Hypothalamus (tissue), 51 donors: ENCODE results near the gene FCRLA.
"Not testable (repeated sequence)": the region's sequence is repeated elsewhere in the genome, so short reads cannot be mapped to it uniquely, and the experiment has no call there.

ENCODE experiments used
- DNase-seq, 51 donors: peaks; one replicate each; lab custom pipeline; 2025; lab: John Stamatoyannopoulos, UW

FCRLA gene

DNA sequence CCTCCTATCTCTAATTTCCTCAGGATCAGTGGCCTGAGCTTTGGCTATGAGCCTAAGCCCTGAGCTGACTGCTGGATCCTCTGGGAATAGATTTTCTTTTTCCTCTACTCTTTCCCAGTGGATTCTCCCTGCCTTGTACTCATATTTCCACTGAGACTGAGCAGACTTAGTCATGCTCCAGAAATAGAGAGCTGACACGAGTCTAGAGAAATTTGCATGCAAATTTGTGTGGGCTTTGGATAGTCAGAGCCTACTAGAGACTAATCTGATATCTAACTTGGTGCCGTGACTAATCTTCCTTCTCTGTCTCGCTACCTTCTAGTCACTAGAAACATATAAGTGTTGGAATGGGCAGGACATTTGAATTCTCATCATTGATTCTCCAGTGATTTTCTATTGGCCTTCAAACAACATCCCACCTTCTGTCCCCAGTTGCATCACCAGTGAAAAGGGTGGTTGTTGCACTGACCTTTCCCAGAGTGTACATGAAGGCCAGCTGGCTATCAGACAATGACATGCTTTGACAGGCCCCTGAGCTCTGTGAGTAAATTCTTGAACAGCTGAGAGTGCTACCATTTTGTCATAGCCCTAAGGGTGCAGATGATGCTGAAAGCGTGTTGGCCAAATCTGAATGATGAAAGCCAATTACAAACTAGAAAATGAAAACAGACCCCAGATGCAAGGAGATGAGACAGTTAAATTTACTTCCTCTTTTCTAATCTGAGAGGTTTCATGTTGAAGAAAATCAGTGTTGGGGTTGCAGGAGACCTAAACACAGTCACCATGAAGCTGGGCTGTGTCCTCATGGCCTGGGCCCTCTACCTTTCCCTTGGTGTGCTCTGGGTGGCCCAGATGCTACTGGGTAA lies at the start of gene FCRLA:
FCRLA (plus strand) TSS at position 748 of the 866 bp plus-strand sequence; CDS start at position 784, 36 bp downstream.
- DNase-seq, result peak in 3 of 51 donors; percentile 30 to 40 (median 35)

- not testable (repeated sequence) for DNase-seq
These were observed 48.5 kb upstream of the FCRLA start for GRCh38 chr1:161658524-161658923.

DNA sequence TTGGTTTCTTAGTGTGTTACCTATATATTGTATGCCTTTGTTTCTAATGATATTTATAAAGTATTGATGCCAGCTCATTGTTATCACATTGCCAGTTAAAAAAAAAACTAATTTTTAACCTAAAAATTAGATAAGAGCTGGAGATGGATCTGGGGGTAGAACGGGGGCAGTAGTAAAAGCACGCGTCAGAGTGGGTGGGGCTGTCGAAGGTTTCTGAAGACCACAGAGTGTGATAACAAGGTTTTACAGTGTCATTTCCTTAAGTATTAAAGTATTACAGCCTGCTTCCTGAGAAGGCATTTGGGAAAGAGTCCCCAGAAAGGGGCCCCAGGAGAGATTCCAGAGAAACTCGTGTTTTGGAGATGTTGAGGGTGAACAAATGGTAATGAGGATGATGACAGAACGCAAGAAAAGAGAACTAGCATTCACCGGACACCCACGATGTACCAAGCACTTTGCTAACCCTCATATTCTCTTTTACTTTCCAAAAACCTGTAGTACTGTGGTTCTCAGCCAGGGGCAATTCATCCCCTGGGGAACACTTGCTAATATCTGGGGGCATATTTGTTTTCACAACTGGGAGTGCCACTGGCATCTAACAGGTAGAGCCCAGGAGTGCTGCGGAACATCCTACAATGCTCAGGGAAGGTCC lies 45.2 kb upstream of the FCRLA start:
- not testable (repeated sequence) for DNase-seq

- DNase-seq, result not testable (repeated sequence)
These were observed 44.2 kb upstream of the FCRLA start, which contains the start of gene FCGR2B for GRCh38 chr1:161662684-161663339. Gene FCGR2B, plus strand, starts transcription at chr1:161663143. Its CDS starts 99 bp downstream, at chr1:161663242.

DNA sequence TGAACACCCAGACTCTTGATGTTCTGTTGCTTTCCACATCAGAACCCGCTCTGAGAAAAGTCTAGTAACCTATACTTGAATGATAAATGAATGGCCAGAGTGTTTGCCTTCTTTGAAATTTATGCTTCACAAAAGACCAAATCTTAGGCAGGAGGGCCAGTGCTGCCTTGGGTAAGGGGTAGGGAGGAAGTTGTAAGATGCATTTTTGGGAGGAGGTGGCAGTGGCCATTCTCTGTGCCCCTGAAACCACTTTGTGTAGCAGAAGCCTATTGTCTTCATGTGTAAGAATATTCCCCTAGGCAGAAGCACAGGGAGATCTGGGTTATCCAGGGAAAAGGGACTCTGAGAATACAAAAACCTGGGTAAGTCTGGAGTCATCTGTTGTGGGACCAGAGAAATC lies 43.5 kb upstream of the FCRLA start:
- DNase-seq, result not testable (repeated sequence)

DNA sequence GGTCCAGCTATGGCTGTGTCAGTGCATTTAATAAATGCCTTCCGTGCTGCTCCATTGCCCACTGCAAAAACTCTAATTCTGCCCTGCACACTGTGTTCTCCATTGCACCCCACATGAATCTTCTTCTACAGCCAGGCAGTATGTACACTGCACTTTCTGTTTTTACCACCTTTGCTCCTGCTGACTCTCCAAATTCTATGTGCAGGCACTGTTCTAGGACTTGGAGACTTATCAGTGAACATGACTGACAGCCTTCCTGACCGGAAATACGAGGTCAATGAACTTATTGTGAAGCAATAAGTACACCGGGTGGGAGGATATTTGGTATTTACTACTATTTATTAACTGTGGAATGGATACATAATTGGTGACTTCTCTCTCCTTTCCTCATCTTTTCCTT lies 42.3 kb upstream of the FCRLA start:
- not testable (repeated sequence) for DNase-seq

- not testable (repeated sequence) for DNase-seq
These were observed 35.7 kb upstream of the FCRLA start for GRCh38 chr1:161671045-161672020.

GRCh38 chr1:161673437-161673836 lies 33.6 kb upstream of the FCRLA start:
- DNase-seq, result not testable (repeated sequence)

DNA sequence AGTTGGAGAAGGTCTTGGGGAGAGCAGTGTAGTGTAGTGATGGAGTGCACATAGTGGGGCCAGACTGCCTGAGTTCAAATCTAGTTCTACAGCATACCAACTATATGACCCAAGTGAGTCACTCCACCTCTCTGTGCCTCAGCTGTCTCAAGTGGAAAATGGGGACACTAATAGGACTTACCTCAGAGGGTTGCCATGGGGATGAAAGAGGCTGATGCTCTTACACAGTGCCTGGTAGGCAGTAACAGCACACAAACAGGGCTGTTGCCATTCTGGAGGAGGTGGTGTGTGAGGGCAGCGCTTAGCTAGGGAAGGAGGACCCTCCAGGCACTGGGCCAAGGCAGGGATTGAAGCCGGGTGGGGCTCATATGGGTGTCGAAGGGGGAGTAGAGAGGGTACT lies 32.6 kb upstream of the FCRLA start:
- DNase-seq, result not testable (repeated sequence)

DNA sequence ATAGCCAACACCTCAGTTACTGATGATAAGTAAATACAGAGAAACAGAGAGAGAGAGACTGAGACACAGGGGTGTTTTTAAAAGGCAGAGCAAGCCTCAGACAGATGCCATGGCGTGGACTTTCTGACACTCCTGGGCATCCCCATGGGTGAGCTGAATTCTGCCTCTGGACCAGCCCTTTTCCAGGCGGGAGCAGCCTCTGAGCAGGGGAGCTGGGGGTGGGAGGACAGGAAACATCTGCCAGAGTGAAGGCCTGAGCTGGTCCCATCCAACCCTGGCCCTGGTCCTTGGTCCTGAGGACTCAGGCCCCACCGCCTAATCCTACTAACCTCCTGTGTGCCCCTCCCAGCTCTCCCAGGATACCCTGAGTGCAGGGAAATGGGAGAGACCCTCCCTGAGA lies 32.1 kb upstream of the FCRLA start:
- DNase-seq, result not testable (repeated sequence)

DNA sequence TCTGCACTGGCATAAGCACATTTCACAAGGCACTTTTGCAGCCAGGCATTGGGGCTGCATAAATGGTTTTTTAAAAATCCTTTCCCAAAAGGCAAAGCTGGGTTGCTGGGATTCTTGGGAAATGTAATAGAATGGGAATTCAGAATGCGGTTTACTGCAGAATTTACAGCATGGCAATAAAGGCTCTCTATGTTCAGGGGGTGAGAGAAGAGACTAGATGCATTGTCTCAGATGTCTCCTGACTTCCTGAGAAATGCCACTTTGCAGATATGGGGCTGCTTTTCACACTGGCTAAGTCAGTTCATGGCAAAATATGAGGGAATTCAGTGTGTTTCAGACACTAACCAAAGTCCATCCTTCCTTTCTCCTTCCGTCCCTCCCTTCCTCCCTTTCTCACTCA lies 30.6 kb upstream of the FCRLA start:
- peak in 1 of 51 donors; percentile 11 for DNase-seq

DNA sequence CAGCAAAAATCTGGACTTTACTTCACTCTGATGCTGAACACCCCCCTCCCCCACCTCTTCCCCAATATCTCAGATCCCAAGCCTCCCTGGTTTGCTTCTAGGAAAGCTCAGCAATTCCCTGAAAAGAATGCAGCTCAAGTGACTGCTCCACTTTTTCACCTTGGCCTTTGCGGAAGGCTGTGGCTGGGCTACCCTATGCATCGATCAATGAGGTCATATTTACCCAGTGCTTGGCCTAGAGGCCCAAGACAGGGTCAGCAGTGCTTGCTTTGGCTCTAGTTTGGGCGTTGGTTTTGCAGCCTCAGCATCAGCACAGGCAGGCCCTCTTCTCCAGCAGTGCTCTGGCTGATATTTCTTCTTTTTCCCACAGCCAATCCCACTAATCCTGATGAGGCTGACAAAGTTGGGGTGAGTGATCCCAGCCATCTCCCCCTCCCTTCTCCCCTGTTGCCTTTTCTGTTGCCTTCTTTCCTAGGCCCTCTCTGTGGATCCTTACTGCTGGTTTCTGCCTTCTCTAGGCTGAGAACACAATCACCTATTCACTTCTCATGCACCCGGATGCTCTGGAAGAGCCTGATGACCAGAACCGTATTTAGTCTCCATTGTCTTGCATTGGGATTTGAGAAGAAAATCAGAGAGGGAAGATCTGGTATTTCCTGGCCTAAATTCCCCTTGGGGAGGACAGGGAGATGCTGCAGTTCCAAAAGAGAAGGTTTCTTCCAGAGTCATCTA lies 29.9 kb upstream of the FCRLA start:
- no peak for DNase-seq

DNA sequence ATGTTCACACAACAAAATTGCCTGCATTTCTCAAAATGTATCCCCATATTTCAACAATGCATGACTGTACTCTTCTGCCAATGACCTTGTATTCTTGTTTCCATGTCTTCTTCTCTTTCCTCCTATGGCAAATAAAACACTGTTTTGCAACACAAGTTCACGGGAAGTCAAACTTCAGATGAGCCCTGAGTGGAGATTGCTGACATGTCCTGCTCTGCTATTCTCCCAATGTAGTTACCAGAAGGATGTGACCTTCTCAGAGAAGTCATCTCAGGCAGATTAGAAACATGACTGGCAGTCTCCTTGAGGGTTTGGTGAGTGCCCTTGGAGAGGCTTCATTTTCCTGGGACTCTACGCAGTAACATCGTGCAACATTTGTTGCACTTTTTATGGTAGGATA lies 28.5 kb upstream of the FCRLA start:
- DNase-seq, result no peak

GRCh38 chr1:161681879-161682278 lies 25.1 kb upstream of the FCRLA start:
- no peak for DNase-seq

GRCh38 chr1:161688946-161689345 lies 18.1 kb upstream of the FCRLA start:
- no peak for DNase-seq

DNA sequence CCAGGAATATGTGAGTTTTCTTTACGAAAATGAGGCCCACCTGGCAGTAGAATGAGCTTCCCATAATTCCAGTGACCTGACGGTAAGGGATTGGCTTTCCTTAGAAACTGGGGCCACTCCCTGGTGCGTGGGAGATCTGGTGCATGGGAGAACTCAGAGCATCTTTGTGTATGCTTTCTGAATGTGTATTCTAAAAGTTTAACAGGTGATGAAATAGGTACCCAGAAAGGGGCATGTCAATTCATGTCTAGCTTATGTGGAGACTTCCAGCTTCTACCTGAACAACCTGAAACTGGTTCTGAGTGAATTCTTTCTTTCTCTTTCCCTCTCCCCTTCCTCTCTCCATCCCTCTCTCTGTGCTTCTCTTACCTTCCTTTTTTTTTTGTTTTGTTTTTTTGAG lies 15.2 kb upstream of the FCRLA start:
- no peak for DNase-seq

GRCh38 chr1:161693020-161693712 lies 13.9 kb upstream of the FCRLA start:
- DNase-seq, result not testable (repeated sequence)

- DNase-seq, result not testable (repeated sequence)
These were observed 8.7 kb upstream of the FCRLA start for GRCh38 chr1:161698302-161698701.

DNA sequence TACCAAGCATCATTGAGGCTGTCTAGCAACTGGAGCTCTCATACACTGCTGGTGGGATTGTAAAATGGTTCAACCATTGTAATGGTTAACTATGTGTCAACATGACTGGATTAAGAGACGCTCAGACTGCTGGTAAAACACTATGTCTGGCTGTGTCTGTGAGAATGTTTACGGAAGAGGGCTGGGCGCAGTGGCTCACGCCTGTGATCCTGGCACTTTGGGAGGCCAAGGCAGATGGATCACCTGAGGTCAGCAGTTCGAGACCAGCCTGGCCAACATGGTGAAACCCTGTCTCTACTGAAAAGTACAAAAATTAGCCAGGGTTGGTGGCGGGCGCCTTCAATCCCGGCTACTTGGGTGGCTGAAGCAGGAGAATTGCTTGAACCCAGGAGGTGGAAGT lies 4.8 kb upstream of the FCRLA start:
- DNase-seq, result no peak
